ENCODE measurements around the gene LAD1. TPM values are rescaled to one million over a fixed set of nuclear protein-coding genes. Genes with fewer than 3 reads are reported as not detected.

LAD1 gene
- polyA plus RNA-seq, 4 donors: 28.0 to 38.1 (median 31.2) TPM

DNA sequence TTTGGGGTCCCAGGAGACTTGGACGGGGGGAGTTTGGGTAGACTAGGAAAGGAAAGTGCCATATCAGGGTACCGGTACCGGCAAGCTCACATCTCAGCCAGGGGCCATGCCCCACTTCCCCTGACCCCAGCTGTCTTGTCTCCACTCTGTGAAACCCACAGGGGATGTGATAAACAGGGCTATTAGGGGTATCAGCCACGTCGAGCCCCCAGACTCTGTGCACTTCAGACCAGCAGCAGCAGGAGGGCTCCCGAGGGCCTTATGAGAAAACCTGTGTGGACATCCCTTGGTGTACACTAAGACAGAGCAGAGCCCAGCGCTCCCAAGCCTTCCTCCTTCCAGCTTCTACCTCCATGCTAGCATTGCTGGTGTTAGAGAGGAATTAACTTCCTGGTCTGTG lies 68.0 kb downstream of the LAD1 start:
- DNase-seq (ENCODE audit: low read depth in 4 of 4, low spot score in 2 of 4): no peak

Other genes with a start within 250 kb of the LAD1 start
- gene TMEM9, start 244.8 kb downstream of the LAD1 start, polyA plus RNA-seq (ENCODE audit: insufficient read length in 4 of 4): 100 to 1,000 TPM; 153 to 159 (median 156) TPM
- 1 to 10 TPM in 2 of 4 donors, under 1 TPM in 2; 0.34 to 1.3 (median 0.78) TPM for gene IGFN1, start 208.5 kb downstream of the LAD1 start, polyA plus RNA-seq (ENCODE audit: insufficient read length in 4 of 4)
- under 1 TPM; 0.06 to 0.18 (median 0.10) TPM for gene PKP1, start 115.8 kb downstream of the LAD1 start, polyA plus RNA-seq (ENCODE audit: insufficient read length in 4 of 4)
- gene TNNT2, start 21.6 kb downstream of the LAD1 start, polyA plus RNA-seq (ENCODE audit: insufficient read length in 4 of 4): 10 to 100 TPM; 49.6 to 73.0 (median 67.0) TPM
- gene TNNI1, start 22.4 kb upstream of the LAD1 start, polyA plus RNA-seq (ENCODE audit: insufficient read length in 4 of 4): 10 to 100 TPM; 50.1 to 75.5 (median 63.3) TPM
- gene PHLDA3, start 69.9 kb upstream of the LAD1 start, polyA plus RNA-seq (ENCODE audit: insufficient read length in 4 of 4): 10 to 100 TPM in 3 of 4 donors, 1 to 10 TPM in 1; 9.7 to 16.8 (median 12.6) TPM
- gene CSRP1, start 107.8 kb upstream of the LAD1 start, polyA plus RNA-seq (ENCODE audit: insufficient read length in 4 of 4): 100 to 1,000 TPM; 127 to 170 (median 143) TPM
- 10 to 100 TPM; 18.2 to 22.4 (median 19.9) TPM for gene NAV1, start 139.8 kb upstream of the LAD1 start, polyA plus RNA-seq (ENCODE audit: insufficient read length in 4 of 4)